GM12873 (cell line): ENCODE results near the gene TBC1D14.

ENCODE experiments used
- TF ChIP-seq, protein P1 (sequence below): IDR thresholded peaks from 2 replicates; pipeline ENCODE4 v1.5.1; 2012; ENCODE audit warnings: low read depth, mild to moderate bottlenecking, moderate library complexity, low read length, control low read depth; ENCODE audit not compliant: insufficient read depth; ENCODE audit errors: missing control alignments

The TBC1D14 gene, protein sequence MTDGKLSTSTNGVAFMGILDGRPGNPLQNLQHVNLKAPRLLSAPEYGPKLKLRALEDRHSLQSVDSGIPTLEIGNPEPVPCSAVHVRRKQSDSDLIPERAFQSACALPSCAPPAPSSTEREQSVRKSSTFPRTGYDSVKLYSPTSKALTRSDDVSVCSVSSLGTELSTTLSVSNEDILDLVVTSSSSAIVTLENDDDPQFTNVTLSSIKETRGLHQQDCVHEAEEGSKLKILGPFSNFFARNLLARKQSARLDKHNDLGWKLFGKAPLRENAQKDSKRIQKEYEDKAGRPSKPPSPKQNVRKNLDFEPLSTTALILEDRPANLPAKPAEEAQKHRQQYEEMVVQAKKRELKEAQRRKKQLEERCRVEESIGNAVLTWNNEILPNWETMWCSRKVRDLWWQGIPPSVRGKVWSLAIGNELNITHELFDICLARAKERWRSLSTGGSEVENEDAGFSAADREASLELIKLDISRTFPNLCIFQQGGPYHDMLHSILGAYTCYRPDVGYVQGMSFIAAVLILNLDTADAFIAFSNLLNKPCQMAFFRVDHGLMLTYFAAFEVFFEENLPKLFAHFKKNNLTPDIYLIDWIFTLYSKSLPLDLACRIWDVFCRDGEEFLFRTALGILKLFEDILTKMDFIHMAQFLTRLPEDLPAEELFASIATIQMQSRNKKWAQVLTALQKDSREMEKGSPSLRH

DNA sequence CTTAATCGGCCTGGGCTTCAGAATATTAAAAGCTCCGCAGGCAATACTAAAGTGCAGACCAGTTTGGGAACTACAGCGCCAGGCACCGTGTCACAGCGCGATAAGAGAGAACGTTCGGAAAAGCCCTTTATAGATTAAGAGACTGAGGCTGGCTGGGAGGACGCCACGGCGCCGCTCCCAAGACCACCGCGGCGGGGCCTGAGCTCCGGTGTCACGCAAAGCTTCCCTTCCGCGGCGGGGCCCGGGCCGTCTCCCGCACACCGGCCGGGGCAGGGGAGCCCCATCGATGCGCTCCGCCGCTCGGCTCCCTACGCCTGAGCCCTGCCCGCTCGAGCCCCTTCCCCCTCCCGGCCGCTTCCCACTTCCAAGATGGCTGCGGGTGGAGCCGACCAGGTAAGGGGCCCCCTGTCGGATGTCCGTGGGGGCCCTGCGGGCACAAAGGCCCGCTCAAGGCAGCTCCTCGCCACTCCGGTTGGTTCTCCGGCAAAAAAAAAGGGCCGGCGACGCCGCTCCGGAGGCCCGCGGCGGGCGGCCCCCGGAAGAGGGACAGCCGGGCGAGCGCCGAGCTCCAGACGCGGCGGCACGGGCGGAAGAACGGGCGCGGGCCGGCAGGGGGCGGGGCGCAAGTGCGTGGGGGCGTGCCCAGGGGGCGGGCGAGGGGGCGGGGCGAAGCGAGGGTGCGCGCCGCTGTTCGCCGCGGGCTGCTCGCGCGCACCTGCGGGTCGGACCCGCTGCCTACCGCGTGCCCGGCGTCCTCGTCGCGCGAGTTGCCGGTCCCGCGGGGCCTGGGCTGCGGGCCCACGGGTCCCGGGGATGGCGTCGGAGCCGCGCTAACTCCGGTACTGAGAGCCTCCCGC, at the start of gene TBC1D14:
TBC1D14 (plus strand) TSS at position 714 of the 857 bp plus-strand sequence. CDS start 13,564 bp downstream, outside the sequence.
- TF ChIP-seq, protein P1, sequence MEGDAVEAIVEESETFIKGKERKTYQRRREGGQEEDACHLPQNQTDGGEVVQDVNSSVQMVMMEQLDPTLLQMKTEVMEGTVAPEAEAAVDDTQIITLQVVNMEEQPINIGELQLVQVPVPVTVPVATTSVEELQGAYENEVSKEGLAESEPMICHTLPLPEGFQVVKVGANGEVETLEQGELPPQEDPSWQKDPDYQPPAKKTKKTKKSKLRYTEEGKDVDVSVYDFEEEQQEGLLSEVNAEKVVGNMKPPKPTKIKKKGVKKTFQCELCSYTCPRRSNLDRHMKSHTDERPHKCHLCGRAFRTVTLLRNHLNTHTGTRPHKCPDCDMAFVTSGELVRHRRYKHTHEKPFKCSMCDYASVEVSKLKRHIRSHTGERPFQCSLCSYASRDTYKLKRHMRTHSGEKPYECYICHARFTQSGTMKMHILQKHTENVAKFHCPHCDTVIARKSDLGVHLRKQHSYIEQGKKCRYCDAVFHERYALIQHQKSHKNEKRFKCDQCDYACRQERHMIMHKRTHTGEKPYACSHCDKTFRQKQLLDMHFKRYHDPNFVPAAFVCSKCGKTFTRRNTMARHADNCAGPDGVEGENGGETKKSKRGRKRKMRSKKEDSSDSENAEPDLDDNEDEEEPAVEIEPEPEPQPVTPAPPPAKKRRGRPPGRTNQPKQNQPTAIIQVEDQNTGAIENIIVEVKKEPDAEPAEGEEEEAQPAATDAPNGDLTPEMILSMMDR: no peak

DNA sequence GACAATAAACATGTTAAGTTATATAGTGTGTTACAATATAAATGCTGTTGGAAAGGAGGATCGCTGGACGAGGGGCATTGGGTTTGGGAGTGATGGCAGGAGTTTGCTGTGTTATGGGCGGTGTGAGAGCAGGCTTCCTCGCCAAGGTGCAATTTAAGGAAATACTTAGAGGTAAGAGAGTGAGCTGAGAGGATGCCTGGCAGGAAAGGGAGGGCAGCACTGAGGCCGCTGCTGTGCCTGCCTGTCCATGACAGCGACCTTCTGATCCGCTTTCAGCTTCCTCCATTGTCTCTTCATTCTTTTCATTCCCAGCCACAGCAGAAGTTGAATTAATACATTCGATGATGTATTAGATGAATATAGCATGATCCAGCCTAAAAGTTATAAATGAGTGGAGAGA, 41.2 kb upstream of the TBC1D14 start:
- TF ChIP-seq, protein P1: no peak

DNA sequence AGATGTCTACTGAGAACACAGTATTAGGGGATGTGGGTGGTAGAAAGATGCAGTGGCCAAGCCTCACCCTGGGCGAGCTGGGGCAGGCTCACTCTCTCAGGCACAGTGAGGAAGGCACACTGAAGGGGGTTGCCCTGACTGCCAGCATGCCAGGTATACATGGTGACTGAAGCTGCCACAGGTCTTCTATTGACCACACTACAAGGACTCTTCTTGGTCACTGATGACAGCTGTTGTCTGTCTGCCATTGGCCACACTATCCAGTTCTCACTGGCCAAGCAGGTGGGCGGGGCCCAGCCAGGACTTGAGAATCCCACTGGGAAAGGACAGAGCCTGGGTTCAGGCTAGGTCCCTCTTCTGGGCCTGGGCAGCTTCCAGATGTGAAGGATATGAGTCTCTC, 39.7 kb upstream of the TBC1D14 start:
- TF ChIP-seq, protein P1: no peak

DNA sequence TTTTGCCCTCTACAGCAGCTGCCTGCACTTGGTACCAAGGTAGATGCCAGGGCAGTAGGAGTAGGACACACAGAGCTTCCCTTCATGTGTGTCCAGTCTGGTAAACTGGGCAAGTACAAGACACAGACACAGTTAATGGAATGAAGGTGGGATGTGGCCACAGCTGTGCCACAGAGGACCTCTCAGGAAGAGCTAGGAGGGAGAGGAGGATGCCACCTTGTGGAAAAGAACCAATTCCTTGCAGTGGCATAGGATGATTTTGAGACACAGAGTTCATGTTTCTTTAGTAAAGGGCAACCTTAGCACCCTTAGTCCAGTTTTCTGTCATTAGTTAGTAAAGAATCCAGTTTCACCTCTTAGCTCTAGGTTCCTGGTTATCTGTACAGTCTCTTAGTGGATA, 36.3 kb upstream of the TBC1D14 start:
- TF ChIP-seq, protein P1: no peak

DNA sequence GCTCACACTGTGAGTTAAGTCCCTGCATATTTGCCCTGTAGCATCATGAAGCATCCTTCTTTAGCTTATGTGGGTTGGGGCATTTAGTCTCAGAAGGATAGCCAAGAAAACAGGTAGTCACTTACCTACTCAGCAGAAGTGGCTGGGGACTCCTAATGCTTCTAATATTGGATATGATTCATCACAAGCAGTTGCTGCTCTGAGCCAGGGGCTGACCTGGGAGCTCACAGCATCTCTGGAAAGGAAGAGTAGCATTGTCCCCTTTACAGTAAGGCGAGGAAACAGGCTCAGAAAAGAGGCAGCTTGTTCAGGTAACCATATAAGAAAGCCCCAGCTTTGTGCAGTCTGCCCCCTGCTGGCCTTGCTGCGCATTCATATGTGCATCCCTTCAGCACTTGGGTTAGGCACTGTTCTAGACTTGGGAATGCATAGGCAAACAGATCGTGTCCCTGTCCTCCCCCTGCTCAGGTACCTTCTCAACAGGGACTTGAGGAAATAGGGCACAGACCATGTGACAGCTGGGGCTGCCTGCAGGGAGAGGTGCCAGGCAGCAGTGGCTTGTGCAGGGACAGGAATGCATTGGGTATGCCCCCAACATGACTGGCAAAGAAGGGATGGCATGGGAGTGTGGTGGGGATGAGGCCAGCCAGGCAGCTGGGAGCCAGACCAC, 35.7 kb upstream of the TBC1D14 start:
- TF ChIP-seq, protein P1: peak; percentile 97

DNA sequence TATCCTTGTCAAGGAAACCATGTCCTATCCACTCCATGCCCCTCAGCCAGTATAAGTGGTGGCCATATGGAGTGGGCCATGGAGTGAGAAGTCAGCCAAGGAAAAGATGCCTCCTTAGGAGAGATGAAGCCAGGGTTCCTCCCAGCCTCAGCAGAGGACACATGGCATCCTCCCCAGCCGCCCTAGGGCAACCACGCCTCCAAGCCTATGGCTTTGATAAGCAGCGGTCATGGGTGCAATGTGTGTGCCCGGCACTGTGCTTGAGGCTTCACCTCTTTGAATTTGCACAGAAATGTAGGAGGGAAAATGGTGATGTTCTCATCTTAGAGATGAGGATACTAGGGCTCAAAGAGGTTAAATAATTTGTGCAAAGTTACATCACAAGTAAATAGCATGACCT, 34.6 kb upstream of the TBC1D14 start:
- TF ChIP-seq, protein P1: no peak

DNA sequence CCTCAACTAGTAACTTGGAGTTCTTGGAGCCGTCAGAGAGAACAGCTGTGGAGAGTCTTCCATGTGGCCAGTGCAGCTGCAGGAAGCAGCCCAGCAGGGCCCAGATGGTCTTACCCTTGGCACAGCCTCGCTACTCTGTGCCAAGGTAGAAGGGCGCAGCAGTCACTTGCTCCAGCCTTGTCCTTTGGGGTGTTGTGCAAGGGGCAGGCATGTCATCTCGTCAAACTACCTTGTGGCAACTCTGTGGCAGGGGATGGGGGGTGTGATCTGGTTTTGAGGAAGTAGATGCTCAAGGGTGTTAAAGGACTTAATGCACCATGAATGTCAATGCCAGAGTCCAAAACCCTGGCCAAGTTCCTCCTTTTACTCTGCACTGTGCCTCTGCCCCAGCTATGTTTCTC, 34.2 kb upstream of the TBC1D14 start:
- TF ChIP-seq, protein P1: no peak
